HG03565 (cell line): ENCODE data around the gene TADA2A.
A peak's percentile ranks its signal among the peaks of the same experiment; 100 is the strongest.

Experiments
- ATAC-seq: cut with Tn5 transposase; IDR thresholded peaks from one replicate; pipeline ENCODE4 v1.9.1; 2021; ENCODE audit warnings: mild to moderate bottlenecking, moderate library complexity; ENCODE audit not compliant: unreplicated experiment

Gene TADA2A

GRCh38 chr17:37406635-37407461 is at the start of gene TADA2A, which contains the start of gene ACACA:
TSS of gene TADA2A (plus strand) at chr17:37406886. CDS start at chr17:37411366, 4,480 bp downstream.
TSS of gene ACACA (minus strand) at chr17:37406836. CDS start at chr17:37406299, 537 bp downstream.
- ATAC-seq, result peak; percentile 67

- ATAC-seq, result no peak
Measured at GRCh38 chr17:37358098-37358829, 48.4 kb upstream of the TADA2A start.

- ATAC-seq, result peak; percentile 85
Measured at GRCh38 chr17:37358830-37359681, 47.6 kb upstream of the TADA2A start.

GRCh38 chr17:37359682-37360188 is 47.0 kb upstream of the TADA2A start:
- no peak for ATAC-seq

GRCh38 chr17:37360632-37361031 is 46.1 kb upstream of the TADA2A start:
- no peak for ATAC-seq

GRCh38 chr17:37361543-37361942 is 45.1 kb upstream of the TADA2A start:
- ATAC-seq, result no peak

GRCh38 chr17:37365589-37365988 is 41.1 kb upstream of the TADA2A start:
- no peak for ATAC-seq

- no peak for ATAC-seq
Measured at GRCh38 chr17:37368577-37368976, 38.1 kb upstream of the TADA2A start.

GRCh38 chr17:37373530-37374159 is 33.0 kb upstream of the TADA2A start:
- ATAC-seq, result no peak

- ATAC-seq, result no peak
Measured at GRCh38 chr17:37375706-37376105, 31.0 kb upstream of the TADA2A start, which contains the start of gene C17orf78. TSS of gene C17orf78 (plus strand) at chr17:37375985. CDS start at chr17:37376093, 108 bp downstream.

GRCh38 chr17:37382056-37382455 is 24.6 kb upstream of the TADA2A start:
- no peak for ATAC-seq

- no peak for ATAC-seq
Measured at GRCh38 chr17:37384560-37385149, 22.0 kb upstream of the TADA2A start.

GRCh38 chr17:37385474-37385990 is 21.2 kb upstream of the TADA2A start:
- ATAC-seq, result no peak

GRCh38 chr17:37386462-37386861 is 20.2 kb upstream of the TADA2A start:
- no peak for ATAC-seq

GRCh38 chr17:37388266-37388665 is 18.4 kb upstream of the TADA2A start:
- no peak for ATAC-seq

GRCh38 chr17:37389160-37389559 is 17.5 kb upstream of the TADA2A start:
- no peak for ATAC-seq

- no peak for ATAC-seq
Measured at GRCh38 chr17:37391146-37391545, 15.5 kb upstream of the TADA2A start.

GRCh38 chr17:37392024-37392590 is 14.6 kb upstream of the TADA2A start:
- ATAC-seq, result no peak

- ATAC-seq, result no peak
Measured at GRCh38 chr17:37393352-37393751, 13.3 kb upstream of the TADA2A start.
